ENCODE measurements around the gene ANO6. TPM values are rescaled to one million over a fixed set of nuclear protein-coding genes. Genes with fewer than 3 reads are reported as not detected.

Gene ANO6
- total and polyA plus RNA-seq, 2 of the 4 experiments (the other 2 are of a cell fraction): 21.6 to 41.0 TPM

Small RNA genes within 50 kb of the gene (microRNA-seq; reads per million reads assigned to microRNA genes)
- gene AC009248.2 (ENCODE audit: insufficient read depth, insufficient read length): not detected

Small RNA genes within 50 kb of the gene (small RNA-seq; reads per million reads assigned to genes)
- gene AC009248.2: 0 to 0.08 (median 0) reads per million in 5 experiments

Other genes starting within 250 kb of the ANO6 start
- gene DBX2, start 165.0 kb upstream of the ANO6 start, total RNA-seq (2012; rRNA removed): not detected in 2 replicates
- not detected in 2 replicates for gene DBX2, start 165.0 kb upstream of the ANO6 start, polyA plus RNA-seq (2012; rRNA removed)

Data from IMR-90 (cell line).